Esophagus squamous epithelium (tissue), 4 donors: ENCODE results near the gene JARID2.

Experiments
- CTCF ChIP-seq, 6 experiments: fragments of 450-650 bp in 4 of 6; fragments of 200-600 bp in 2 of 6; sonication (generic) in 2 of 6; IDR thresholded peaks; one replicate each; pipeline ENCODE4 v1.5.1; 2016 to 2019; ENCODE audit warnings: antibody characterized with exemption in 6 of 6, mild to moderate bottlenecking in 4 of 6, moderate library complexity in 4 of 6
- POLR2A ChIP-seq, 4 donors: fragments of 450-650 bp; IDR thresholded peaks; one replicate each; pipeline ENCODE4 v1.6.1; 2017; ENCODE audit warnings: antibody characterized with exemption in 4 of 4, mild to moderate bottlenecking in 4 of 4, moderate library complexity in 3 of 4

GRCh38 chr6:15434263-15434662 lies 188.4 kb downstream of the JARID2 start:
- TF ChIP-seq CTCF (IDR thresholded peaks at IDR 0.05) (no peak), POLR2A (IDR thresholded peaks at IDR 0.05) (no peak)
